ENCODE measurements around the gene LRCH4.

Gene LRCH4

DNA sequence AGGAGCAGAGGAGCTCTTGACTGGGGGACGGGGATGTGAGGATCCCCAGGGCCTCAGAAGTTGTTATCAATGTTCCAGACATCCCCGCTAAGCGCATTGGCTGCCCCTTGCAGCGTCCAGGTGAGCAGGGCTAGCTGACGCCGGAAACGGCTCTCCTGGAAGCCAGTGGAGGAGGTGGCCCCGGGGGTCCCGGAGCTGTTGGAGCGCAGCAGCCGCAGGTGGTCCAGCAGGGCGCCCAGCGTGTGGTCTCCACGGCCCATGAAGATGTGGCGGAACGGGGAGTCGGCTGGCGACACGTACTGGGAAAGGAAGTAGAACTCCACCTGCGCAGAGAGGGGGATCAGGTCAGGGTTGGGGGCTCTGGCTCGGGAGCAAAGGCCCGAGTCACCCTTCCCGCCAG, 34.9 kb upstream of the LRCH4 start:
- Histone ChIP-seq H3K9ac (ENCODE audit: low read depth, low read length) (no peak overlapping the region), H2AFZ (ENCODE audit: low read depth, low read length) (no peak overlapping the region), H3K4me2 (ENCODE audit: insufficient read depth, low read length) (no peak overlapping the region), H3K9me3 (ENCODE audit: insufficient read depth, low read length, severe bottlenecking) (no peaks in the 10 kb centered on the region), H3K4me1 (ENCODE audit: insufficient read depth, low read length) (no peaks in the 10 kb centered on the region), H3K27ac (ENCODE audit: low read length) (no peak overlapping the region), H3K27me3 (ENCODE audit: insufficient read depth, low read length, poor library complexity) (no peaks in the 10 kb centered on the region), H3K79me2 (ENCODE audit: insufficient read depth, low read length) (no peaks in the 10 kb centered on the region), H4K20me1 (ENCODE audit: insufficient read depth, low read length) (no peaks in the 10 kb centered on the region), H3K4me3 (ENCODE audit: low read depth in 1 of 2, low read length in 2 of 2) (no peak overlapping the region), H3K36me3 (ENCODE audit: insufficient read depth, low read length) (no peaks in the 10 kb centered on the region)
- DNase-seq (no peak), ATAC-seq (ENCODE audit: insufficient read depth, low read depth) (no peak)
- TF ChIP-seq, protein P1, sequence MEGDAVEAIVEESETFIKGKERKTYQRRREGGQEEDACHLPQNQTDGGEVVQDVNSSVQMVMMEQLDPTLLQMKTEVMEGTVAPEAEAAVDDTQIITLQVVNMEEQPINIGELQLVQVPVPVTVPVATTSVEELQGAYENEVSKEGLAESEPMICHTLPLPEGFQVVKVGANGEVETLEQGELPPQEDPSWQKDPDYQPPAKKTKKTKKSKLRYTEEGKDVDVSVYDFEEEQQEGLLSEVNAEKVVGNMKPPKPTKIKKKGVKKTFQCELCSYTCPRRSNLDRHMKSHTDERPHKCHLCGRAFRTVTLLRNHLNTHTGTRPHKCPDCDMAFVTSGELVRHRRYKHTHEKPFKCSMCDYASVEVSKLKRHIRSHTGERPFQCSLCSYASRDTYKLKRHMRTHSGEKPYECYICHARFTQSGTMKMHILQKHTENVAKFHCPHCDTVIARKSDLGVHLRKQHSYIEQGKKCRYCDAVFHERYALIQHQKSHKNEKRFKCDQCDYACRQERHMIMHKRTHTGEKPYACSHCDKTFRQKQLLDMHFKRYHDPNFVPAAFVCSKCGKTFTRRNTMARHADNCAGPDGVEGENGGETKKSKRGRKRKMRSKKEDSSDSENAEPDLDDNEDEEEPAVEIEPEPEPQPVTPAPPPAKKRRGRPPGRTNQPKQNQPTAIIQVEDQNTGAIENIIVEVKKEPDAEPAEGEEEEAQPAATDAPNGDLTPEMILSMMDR (IDR thresholded peaks at IDR 0.05; ENCODE audit: borderline replicate concordance, extremely low read depth, low read length, poor library complexity, severe bottlenecking) = no peak

DNA sequence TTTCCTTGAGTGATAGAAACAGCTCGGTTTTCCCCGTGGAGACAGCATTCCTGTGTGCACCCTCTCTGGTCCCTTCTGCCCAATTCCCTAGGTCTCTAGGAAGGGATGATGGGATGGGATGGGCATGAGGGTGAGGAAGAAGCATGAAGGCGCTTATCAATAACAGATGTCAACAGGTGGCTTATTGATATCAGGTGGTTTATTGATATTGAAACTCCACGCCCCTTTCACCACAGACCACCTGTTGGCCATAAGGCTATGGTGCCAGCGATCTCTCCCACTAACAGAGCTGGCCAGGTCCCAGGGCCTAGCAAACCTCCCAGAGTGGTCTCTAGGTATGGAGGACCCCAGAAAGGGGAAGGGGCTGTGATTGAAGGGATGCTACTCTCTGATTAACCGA, 34.3 kb upstream of the LRCH4 start:
- H3K36me3 ChIP-seq (ENCODE audit: insufficient read depth, low read length) = no peaks in the 10 kb centered on the region
- H3K4me3 ChIP-seq (ENCODE audit: low read depth in 1 of 2, low read length in 2 of 2) = no peak overlapping the region
- H3K9ac ChIP-seq (ENCODE audit: low read depth, low read length) = no peak overlapping the region
- H3K27me3 ChIP-seq (ENCODE audit: insufficient read depth, low read length, poor library complexity) = no peaks in the 10 kb centered on the region
- TF ChIP-seq, protein P1 (IDR thresholded peaks at IDR 0.05; ENCODE audit: borderline replicate concordance, extremely low read depth, low read length, poor library complexity, severe bottlenecking) = no peak
- TF ChIP-seq EZH2 (IDR thresholded peaks at IDR 0.05; ENCODE audit: borderline replicate concordance, low read depth, low read length, severe bottlenecking) = no peak
- no peak overlapping the region for H3K27ac ChIP-seq (ENCODE audit: low read length)
- no peaks in the 10 kb centered on the region for H3K4me1 ChIP-seq (ENCODE audit: insufficient read depth, low read length)
- DNase-seq (no peak), ATAC-seq (ENCODE audit: insufficient read depth, low read depth) (no peak)
- no peaks in the 10 kb centered on the region for H4K20me1 ChIP-seq (ENCODE audit: insufficient read depth, low read length)
- H3K79me2 ChIP-seq (ENCODE audit: insufficient read depth, low read length) = no peaks in the 10 kb centered on the region
- H3K9me3 ChIP-seq (ENCODE audit: insufficient read depth, low read length, severe bottlenecking) = no peaks in the 10 kb centered on the region
- H3K4me2 ChIP-seq (ENCODE audit: insufficient read depth, low read length) = no peak overlapping the region
- H2AFZ ChIP-seq (ENCODE audit: low read depth, low read length) = no peak overlapping the region

DNA sequence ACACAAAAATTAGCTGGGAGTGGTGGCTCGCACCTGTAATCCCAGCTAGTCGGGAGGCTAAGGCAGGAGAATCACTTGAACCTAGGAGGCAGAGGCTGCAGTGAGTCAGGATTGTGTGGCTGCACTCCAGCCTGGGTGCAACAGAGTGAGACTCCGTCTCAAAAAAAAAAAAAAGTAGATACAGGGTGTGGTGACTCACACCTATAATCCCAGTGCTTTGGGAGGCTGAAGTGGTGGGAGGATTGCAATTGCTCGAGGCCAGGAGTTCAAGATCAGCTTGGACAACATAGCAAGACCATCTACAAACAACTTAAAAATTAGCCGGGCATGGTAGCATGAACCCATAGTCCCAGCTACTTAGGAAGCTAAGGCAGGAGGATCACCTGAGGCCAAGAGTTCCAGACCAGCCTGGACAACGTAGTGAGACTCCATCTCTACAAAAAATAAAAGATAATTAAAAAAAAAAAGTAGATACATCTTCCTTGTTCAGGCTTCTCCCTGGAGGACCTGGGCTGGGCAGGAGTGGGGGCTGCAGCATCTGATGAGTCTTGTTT, 28.5 kb upstream of the LRCH4 start:
- no peak overlapping the region for H2AFZ ChIP-seq (ENCODE audit: low read depth, low read length)
- H3K9me3 ChIP-seq (ENCODE audit: insufficient read depth, low read length, severe bottlenecking) = no peaks in the 10 kb centered on the region
- H4K20me1 ChIP-seq (ENCODE audit: insufficient read depth, low read length) = no peaks in the 10 kb centered on the region
- no peak overlapping the region for H3K9ac ChIP-seq (ENCODE audit: low read depth, low read length)
- peaks cover 24% of the 10 kb centered on the region for H3K4me1 ChIP-seq (ENCODE audit: insufficient read depth, low read length)
- TF ChIP-seq, protein P1 (IDR thresholded peaks at IDR 0.05; ENCODE audit: borderline replicate concordance, extremely low read depth, low read length, poor library complexity, severe bottlenecking) = no peak
- no peak for TF ChIP-seq EZH2 (IDR thresholded peaks at IDR 0.05; ENCODE audit: borderline replicate concordance, low read depth, low read length, severe bottlenecking)
- H3K4me2 ChIP-seq (ENCODE audit: insufficient read depth, low read length) = no peak overlapping the region
- H3K79me2 ChIP-seq (ENCODE audit: insufficient read depth, low read length) = peaks cover 5% of the 10 kb centered on the region; the same call in 1 of the 2 replicates
- DNase-seq = no peak
- no peak for ATAC-seq (ENCODE audit: insufficient read depth, low read depth)
- no peak overlapping the region for H3K27ac ChIP-seq (ENCODE audit: low read length)
- no peaks in the 10 kb centered on the region for H3K27me3 ChIP-seq (ENCODE audit: insufficient read depth, low read length, poor library complexity)
- no peak overlapping the region for H3K4me3 ChIP-seq (ENCODE audit: low read depth in 1 of 2, low read length in 2 of 2)
- no peaks in the 10 kb centered on the region for H3K36me3 ChIP-seq (ENCODE audit: insufficient read depth, low read length)
